ENCODE results near the gene ZDHHC22. TPM values are rescaled to one million over a fixed set of nuclear protein-coding genes. Genes with fewer than 3 reads are reported as not detected.

Gene ZDHHC22
- total RNA-seq, 1 experiment from 2014 or later = 11.3 TPM

DNA sequence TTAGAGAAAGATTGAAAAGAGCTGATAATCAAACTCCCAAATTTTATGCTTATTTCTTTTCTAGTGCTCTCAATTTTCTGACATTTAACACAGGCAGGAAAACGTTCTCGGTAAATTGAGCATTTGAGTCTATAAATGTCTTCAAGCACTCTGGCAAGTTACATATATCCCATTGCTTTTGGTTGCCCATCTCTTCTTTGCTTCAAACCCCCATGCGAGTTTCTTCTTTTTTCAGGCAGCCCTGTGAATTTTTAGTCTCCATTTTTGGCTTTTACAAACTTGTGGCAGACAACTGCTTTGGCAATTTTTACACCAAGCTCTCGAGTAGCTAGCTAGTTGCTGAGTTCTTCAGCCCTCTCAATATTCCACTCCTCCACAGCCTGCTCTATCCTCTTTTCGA is 31.3 kb upstream of the ZDHHC22 start:
- Mint-ChIP-seq H3K27me3 (ENCODE audit: low read depth) (no peaks in the 10 kb centered on the region), H3K36me3 (ENCODE audit: insufficient read depth in 1 of 3, low read depth in 3 of 3) (peaks cover 0 to 9% (median 0%) of the 10 kb centered on the region in 3 experiments; a peak in 2 of 7 replicates), H3K27ac (peak overlapping the region in 1 of 3 experiments; percentile 42; a peak in 2 of 7 replicates), H3K4me1 (no peaks in the 10 kb centered on the region), H3K4me3 (no peak overlapping the region), H3K9me3 (peaks cover 19 to 26% of the 10 kb centered on the region in 2 experiments)
- no peak overlapping the region for H4K5ac ChIP-seq (ENCODE audit: insufficient read length, low read depth, low read length)
- no peak overlapping the region for H3K23ac ChIP-seq (ENCODE audit: insufficient read length, low read depth, low read length)
- H3K23me2 ChIP-seq (ENCODE audit: insufficient read length, low read depth, low read length, poor library complexity, severe bottlenecking) = no peaks in the 10 kb centered on the region
- H3K56ac ChIP-seq (ENCODE audit: insufficient read length, low read depth, low read length) = no peak overlapping the region
- H2AFZ ChIP-seq (ENCODE audit: low read length) = peak overlapping the region; percentile 32
- no peak overlapping the region for H2BK120ac ChIP-seq (ENCODE audit: low read depth, low read length, poor library complexity, severe bottlenecking)
- no peak overlapping the region for H3T11ph ChIP-seq (ENCODE audit: low read length)
- no peak overlapping the region for H4K91ac ChIP-seq (ENCODE audit: insufficient read length, low read depth, low read length)
- no peaks in the 10 kb centered on the region for H3K27me3 ChIP-seq (ENCODE audit: insufficient read depth, low read length)
- H3K4me1 ChIP-seq (ENCODE audit: insufficient read depth, low read length) = peaks cover 2% of the 10 kb centered on the region
- no peaks in the 10 kb centered on the region for H3K79me2 ChIP-seq (ENCODE audit: insufficient read depth, low read length)
- no peak overlapping the region for H3K27ac ChIP-seq (ENCODE audit: insufficient read length, low read depth, low read length)
- no peak overlapping the region for H3K18ac ChIP-seq (ENCODE audit: insufficient read length, low read depth, low read length)
- no peak overlapping the region for H3K4me2 ChIP-seq (ENCODE audit: insufficient read depth, insufficient read length, low read length)
- no peak overlapping the region for H2BK20ac ChIP-seq (ENCODE audit: low read depth, low read length, poor library complexity, severe bottlenecking)
- no CpG with 5 or more reads among the region's 5 CpGs for WGBS (ENCODE audit: extremely low coverage, insufficient read length, low lambda C conversion rate)
- H3K14ac ChIP-seq (ENCODE audit: insufficient read depth, low read length) = no peak overlapping the region
- no peak overlapping the region for H3K9ac ChIP-seq (ENCODE audit: extremely low read depth, insufficient read length, low read length)
- no peak overlapping the region for H3K4ac ChIP-seq (ENCODE audit: low read depth, low read length)
- H3K79me1 ChIP-seq (ENCODE audit: insufficient read depth, low read depth, low read length, poor library complexity, severe bottlenecking) = no peaks in the 10 kb centered on the region
- TF ChIP-seq, protein P1, sequence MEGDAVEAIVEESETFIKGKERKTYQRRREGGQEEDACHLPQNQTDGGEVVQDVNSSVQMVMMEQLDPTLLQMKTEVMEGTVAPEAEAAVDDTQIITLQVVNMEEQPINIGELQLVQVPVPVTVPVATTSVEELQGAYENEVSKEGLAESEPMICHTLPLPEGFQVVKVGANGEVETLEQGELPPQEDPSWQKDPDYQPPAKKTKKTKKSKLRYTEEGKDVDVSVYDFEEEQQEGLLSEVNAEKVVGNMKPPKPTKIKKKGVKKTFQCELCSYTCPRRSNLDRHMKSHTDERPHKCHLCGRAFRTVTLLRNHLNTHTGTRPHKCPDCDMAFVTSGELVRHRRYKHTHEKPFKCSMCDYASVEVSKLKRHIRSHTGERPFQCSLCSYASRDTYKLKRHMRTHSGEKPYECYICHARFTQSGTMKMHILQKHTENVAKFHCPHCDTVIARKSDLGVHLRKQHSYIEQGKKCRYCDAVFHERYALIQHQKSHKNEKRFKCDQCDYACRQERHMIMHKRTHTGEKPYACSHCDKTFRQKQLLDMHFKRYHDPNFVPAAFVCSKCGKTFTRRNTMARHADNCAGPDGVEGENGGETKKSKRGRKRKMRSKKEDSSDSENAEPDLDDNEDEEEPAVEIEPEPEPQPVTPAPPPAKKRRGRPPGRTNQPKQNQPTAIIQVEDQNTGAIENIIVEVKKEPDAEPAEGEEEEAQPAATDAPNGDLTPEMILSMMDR (conservative IDR thresholded peaks at IDR 0.05) = no peak
- no peak overlapping the region for H2BK5ac ChIP-seq (ENCODE audit: insufficient read length, low read length)
- no peaks in the 10 kb centered on the region for H4K20me1 ChIP-seq (ENCODE audit: control insufficient read depth, insufficient read depth, insufficient read length)
- H2BK12ac ChIP-seq (ENCODE audit: insufficient read length, low read depth, low read length) = no peak overlapping the region
- no peak for DNase-seq
- H4K8ac ChIP-seq (replicated peaks; ENCODE audit: insufficient read length, low read depth, low read length) = no peak overlapping the region
- H2BK15ac ChIP-seq (ENCODE audit: low read depth, low read length) = no peak overlapping the region
- H3K9me3 ChIP-seq (ENCODE audit: control insufficient read depth, low read depth, low read length) = no peaks in the 10 kb centered on the region
- H2AK5ac ChIP-seq (ENCODE audit: insufficient read length, low read length) = no peak overlapping the region

Measured in H9 (cell line).